Hepatocyte (in vitro differentiated cells): Measurements from ENCODE around the gene RO60. TPM values are rescaled to one million over a fixed set of nuclear protein-coding genes. Genes with fewer than 3 reads are reported as not detected.

Source experiments
- DNase-seq: peaks from one replicate; pipeline ENCODE4 v3.0.0-alpha.2; 2016; ENCODE audit warnings: low spot score
- H2AFZ ChIP-seq: fragments of 200-600 bp; sonication (generic); 2 replicates; pipeline ENCODE4 v1.6.0; 2016; ENCODE audit warnings: antibody characterized with exemption, mild to moderate bottlenecking
- H3K27ac ChIP-seq: fragments of 200-600 bp; sonication (generic); 2 replicates; pipeline ENCODE4 v1.5.1; 2016; ENCODE audit warnings: mild to moderate bottlenecking
- H3K27me3 ChIP-seq: fragments of 200-600 bp; sonication (generic); 2 replicates; pipeline ENCODE4 v1.6.1; 2016
- H3K36me3 ChIP-seq: fragments of 200-600 bp; sonication (generic); replicated peaks from 2 replicates; pipeline ENCODE4 v1.5.1; 2016; ENCODE audit warnings: low read depth; ENCODE audit not compliant: insufficient read depth
- H3K4me1 ChIP-seq: fragments of 200-600 bp; sonication (generic); 2 replicates; pipeline ENCODE4 v1.5.1; 2016; ENCODE audit warnings: mild to moderate bottlenecking, moderate library complexity; ENCODE audit not compliant: insufficient read depth
- H3K4me2 ChIP-seq: fragments of 200-600 bp; sonication (generic); 2 replicates; pipeline ENCODE4 v1.6.0; 2016
- H3K4me3 ChIP-seq: fragments of 200-600 bp; sonication (generic); 2 replicates; pipeline ENCODE4 v1.5.1; 2016; ENCODE audit warnings: mild to moderate bottlenecking
- H3K79me2 ChIP-seq: fragments of 200-600 bp; sonication (generic); 2 replicates; pipeline ENCODE4 v1.6.0; 2017; ENCODE audit warnings: mild to moderate bottlenecking
- H3K9me2 ChIP-seq: fragments of 200-600 bp; sonication (generic); replicated peaks from 2 replicates; pipeline ENCODE4 v1.6.0; 2017; ENCODE audit warnings: mild to moderate bottlenecking; ENCODE audit not compliant: insufficient read depth
- H3K9me3 ChIP-seq: fragments of 200-600 bp; sonication (generic); 2 replicates; pipeline ENCODE4 v1.5.1; 2016; ENCODE audit warnings: low read depth, mild to moderate bottlenecking
- H4K20me1 ChIP-seq: fragments of 200-600 bp; sonication (generic); 2 replicates; pipeline ENCODE4 v1.6.0; 2016; ENCODE audit warnings: mild to moderate bottlenecking; ENCODE audit not compliant: insufficient read depth, poor library complexity, severe bottlenecking
- EZH2 ChIP-seq: fragments of 200-600 bp; sonication (generic); IDR thresholded peaks from 2 replicates; pipeline ENCODE4 v1.6.1; 2016; ENCODE audit warnings: antibody characterized with exemption, mild to moderate bottlenecking, borderline replicate concordance
- EZH2phosphoT487 ChIP-seq: fragments of 200-600 bp; sonication (generic); IDR thresholded peaks from one replicate; pipeline ENCODE4 v1.6.1; 2018; ENCODE audit warnings: antibody characterized with exemption, mild to moderate bottlenecking, low read depth, moderate library complexity; ENCODE audit not compliant: unreplicated experiment, severe bottlenecking
- WGBS: methylation state at CpG from one replicate; pipeline ENCODE4 v1.1.6; 2016; ENCODE audit warnings: low lambda C conversion rate; ENCODE audit errors: missing lambda C conversion rate; 5-methylcytosine and 5-hydroxymethylcytosine counted together
- polyA plus RNA-seq: library from polyadenylated mRNA; unstranded; fragments of >200 nt; fragmentation: Nextera tagmentation; extraction: Ambion mirVana; gene quantifications from 2 replicates; pipeline ENCODE4 v1.2.1, GENCODE V29; 2016
- total RNA-seq: library from RNA; depleted of rRNA; stranded (reverse); fragments of >200 nt; gene quantifications from 2 replicates; pipeline ENCODE4 v1.2.3, GENCODE V29; 2014
- TF ChIP-seq, protein P1 (sequence below): fragments of 200-600 bp; sonication (generic); IDR thresholded peaks from 2 replicates; pipeline ENCODE4 v1.5.1; 2016; ENCODE audit warnings: antibody characterized with exemption, mild to moderate bottlenecking; ENCODE audit not compliant: poor library complexity

RO60 gene
- total and polyA plus RNA-seq, 2 experiments from 2014 or later, result 89.1 to 89.2 TPM

DNA sequence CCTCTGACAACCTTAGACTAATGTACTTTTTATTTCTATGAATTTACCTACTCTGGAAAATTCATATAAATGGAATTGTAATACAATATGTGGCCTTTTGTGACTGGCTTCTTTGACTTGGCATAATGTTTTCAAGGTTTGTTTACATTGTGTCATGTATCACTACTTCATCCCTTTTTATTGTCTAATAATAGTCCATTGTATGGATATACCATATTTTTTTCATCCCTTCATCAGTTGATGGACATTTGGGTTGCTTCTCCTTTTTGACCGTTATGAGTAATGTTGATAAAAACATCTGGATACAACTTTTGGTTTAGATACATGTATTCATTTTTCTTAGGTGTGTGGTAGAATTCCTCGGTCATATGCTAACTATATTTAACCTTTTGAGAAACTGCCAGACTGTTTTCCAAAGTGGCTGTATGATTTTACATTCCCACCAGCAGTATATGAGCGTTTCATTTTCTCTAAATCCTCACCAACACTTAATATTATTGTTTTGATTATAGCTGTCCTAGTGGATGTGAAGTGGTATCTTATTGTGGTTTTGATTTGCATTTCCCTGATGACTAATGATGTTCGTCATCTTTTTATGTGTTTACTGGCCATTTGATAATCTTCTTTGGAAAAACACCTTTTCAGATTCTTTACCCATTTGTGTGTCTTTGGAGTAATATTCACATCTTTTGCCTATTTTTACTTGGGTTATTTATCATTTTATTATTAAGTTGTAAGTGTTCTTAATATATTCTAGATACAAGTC, 3.5 kb downstream of the RO60 start:
- no peak for DNase-seq
- WGBS, result 98% methylated on average over 4 of the region's 4 CpGs
- H3K4me3 ChIP-seq, result no peak overlapping the region
- TF ChIP-seq, protein P1, sequence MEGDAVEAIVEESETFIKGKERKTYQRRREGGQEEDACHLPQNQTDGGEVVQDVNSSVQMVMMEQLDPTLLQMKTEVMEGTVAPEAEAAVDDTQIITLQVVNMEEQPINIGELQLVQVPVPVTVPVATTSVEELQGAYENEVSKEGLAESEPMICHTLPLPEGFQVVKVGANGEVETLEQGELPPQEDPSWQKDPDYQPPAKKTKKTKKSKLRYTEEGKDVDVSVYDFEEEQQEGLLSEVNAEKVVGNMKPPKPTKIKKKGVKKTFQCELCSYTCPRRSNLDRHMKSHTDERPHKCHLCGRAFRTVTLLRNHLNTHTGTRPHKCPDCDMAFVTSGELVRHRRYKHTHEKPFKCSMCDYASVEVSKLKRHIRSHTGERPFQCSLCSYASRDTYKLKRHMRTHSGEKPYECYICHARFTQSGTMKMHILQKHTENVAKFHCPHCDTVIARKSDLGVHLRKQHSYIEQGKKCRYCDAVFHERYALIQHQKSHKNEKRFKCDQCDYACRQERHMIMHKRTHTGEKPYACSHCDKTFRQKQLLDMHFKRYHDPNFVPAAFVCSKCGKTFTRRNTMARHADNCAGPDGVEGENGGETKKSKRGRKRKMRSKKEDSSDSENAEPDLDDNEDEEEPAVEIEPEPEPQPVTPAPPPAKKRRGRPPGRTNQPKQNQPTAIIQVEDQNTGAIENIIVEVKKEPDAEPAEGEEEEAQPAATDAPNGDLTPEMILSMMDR, result no peak
- no peak for TF ChIP-seq EZH2phosphoT487
- TF ChIP-seq EZH2, result no peak
- peaks cover 82% of the 10 kb centered on the region for H3K79me2 ChIP-seq
- peaks cover 38% of the 10 kb centered on the region for H4K20me1 ChIP-seq
- no peaks in the 10 kb centered on the region for H3K36me3 ChIP-seq
- H3K9me2 ChIP-seq, result no peaks in the 10 kb centered on the region
- H3K4me1 ChIP-seq, result peaks cover 11% of the 10 kb centered on the region
- no peak overlapping the region for H3K27ac ChIP-seq
- no peaks in the 10 kb centered on the region for H3K27me3 ChIP-seq
- no peaks in the 10 kb centered on the region for H3K9me3 ChIP-seq
- H2AFZ ChIP-seq, result no peak overlapping the region
- no peak overlapping the region for H3K4me2 ChIP-seq

DNA sequence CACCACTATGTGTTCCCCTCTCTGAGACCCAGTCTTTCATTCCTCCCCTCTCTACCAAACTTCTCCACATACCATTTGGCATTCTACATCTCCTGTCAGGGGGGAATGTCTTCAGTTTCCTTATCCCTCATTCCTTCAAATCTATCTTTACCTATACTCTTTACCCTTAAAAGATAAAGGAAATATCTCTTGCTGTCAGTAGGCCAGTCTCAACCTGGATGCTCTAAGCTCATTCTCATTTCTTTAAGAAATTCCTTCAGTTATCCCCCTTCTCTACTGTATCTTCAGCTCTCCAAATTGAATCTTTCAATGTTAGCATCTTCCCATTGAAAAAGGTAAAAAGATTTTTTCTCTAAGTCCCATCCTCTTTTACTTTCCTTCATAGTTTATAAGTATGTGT, 6.5 kb downstream of the RO60 start:
- no peak overlapping the region for H2AFZ ChIP-seq
- DNase-seq, result no peak
- TF ChIP-seq, protein P1, result no peak
- TF ChIP-seq EZH2phosphoT487 (no peak), EZH2 (no peak)
- H3K4me2 ChIP-seq, result no peak overlapping the region
- H3K4me3 ChIP-seq, result no peak overlapping the region
- peaks cover 4% of the 10 kb centered on the region for H3K4me1 ChIP-seq
- H3K27me3 ChIP-seq, result no peaks in the 10 kb centered on the region
- H3K36me3 ChIP-seq, result no peaks in the 10 kb centered on the region
- H3K9me3 ChIP-seq, result no peaks in the 10 kb centered on the region
- peaks cover 41% of the 10 kb centered on the region for H4K20me1 ChIP-seq
- no peak overlapping the region for H3K27ac ChIP-seq
- H3K79me2 ChIP-seq, result peaks cover 99% of the 10 kb centered on the region
- no peaks in the 10 kb centered on the region for H3K9me2 ChIP-seq

DNA sequence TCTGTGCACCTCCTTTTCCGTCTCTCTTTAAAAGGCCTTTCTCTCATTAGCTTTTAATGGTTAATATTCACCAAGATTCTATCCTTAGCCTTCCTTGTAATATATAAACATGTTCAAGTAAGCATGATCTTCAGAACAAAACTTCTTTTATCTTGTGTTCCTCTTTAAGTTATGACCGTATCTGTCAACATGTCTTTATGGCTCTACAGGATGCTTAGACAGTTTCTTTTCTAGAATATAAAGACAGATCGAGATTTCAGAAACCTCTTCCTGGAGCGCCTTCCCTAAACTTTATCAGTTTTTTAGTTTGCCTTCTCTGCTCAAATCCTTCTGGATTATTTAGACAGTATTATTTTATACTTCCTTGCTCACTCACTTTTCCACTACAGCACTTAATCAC, 7.2 kb downstream of the RO60 start:
- Histone ChIP-seq H3K9me3 (no peaks in the 10 kb centered on the region), H3K9me2 (no peaks in the 10 kb centered on the region), H3K4me1 (no peaks in the 10 kb centered on the region), H3K27ac (no peak overlapping the region), H3K27me3 (no peaks in the 10 kb centered on the region), H4K20me1 (peaks cover 40% of the 10 kb centered on the region), H3K79me2 (peaks cover 99% of the 10 kb centered on the region), H2AFZ (no peak overlapping the region), H3K4me2 (no peak overlapping the region), H3K4me3 (no peak overlapping the region), H3K36me3 (no peaks in the 10 kb centered on the region)
- WGBS, result 88% methylated on average over 4 of the region's 4 CpGs
- DNase-seq, result no peak
- no peak for TF ChIP-seq EZH2phosphoT487
- no peak for TF ChIP-seq EZH2
- TF ChIP-seq, protein P1, result no peak

DNA sequence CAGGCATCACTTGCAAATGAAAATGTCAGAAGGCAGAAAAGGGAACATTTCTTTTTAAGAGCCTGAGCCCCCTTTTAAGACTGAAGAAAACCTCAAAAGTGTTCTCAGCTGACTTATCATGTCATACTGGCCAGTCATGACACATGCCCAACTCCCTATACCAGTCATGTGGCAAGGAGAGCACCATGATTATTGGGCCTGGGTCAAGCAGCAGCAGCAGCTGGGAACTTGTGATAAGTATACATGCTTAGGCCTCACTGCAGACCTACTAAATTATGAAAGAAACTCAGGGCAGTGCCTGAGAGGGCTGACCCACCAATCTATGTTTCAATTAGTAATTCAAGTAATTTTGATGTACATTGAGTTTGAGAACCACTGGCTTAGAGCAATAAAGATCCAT, 8.6 kb downstream of the RO60 start:
- H3K27ac ChIP-seq, result no peak overlapping the region
- peaks cover 99% of the 10 kb centered on the region for H3K79me2 ChIP-seq
- H3K4me3 ChIP-seq, result no peak overlapping the region
- no peak for DNase-seq
- H3K36me3 ChIP-seq, result no peaks in the 10 kb centered on the region
- H3K27me3 ChIP-seq, result no peaks in the 10 kb centered on the region
- H3K9me2 ChIP-seq, result no peaks in the 10 kb centered on the region
- no peaks in the 10 kb centered on the region for H3K9me3 ChIP-seq
- TF ChIP-seq EZH2 (no peak), EZH2phosphoT487 (no peak)
- TF ChIP-seq, protein P1, result no peak
- no peak overlapping the region for H3K4me2 ChIP-seq
- no peak overlapping the region for H2AFZ ChIP-seq
- H4K20me1 ChIP-seq, result peaks cover 39% of the 10 kb centered on the region
- H3K4me1 ChIP-seq, result no peaks in the 10 kb centered on the region
